ENCODE data around the gene NISCH. TPM values are rescaled to one million over a fixed set of nuclear protein-coding genes. Genes with fewer than 3 reads are reported as not detected.

NISCH gene
- total RNA-seq, result 44.3 TPM
- long read RNA-seq, full-length matches to known transcripts, result 27 of 75 reads
- long read RNA-seq, partial matches to known transcripts, result 38 of 75 reads
- long read RNA-seq, other reads (novel, unspliced or antisense), result 10 of 75 reads

GRCh38 chr3:52455283-52456168 is at the start of gene NISCH:
TSS of gene NISCH (plus strand) at chr3:52455604. CDS start at chr3:52455642, 38 bp downstream.
- H3K4me1 ChIP-seq, result peaks cover 45% of the 10 kb centered on the region
- TF ChIP-seq, protein P1, sequence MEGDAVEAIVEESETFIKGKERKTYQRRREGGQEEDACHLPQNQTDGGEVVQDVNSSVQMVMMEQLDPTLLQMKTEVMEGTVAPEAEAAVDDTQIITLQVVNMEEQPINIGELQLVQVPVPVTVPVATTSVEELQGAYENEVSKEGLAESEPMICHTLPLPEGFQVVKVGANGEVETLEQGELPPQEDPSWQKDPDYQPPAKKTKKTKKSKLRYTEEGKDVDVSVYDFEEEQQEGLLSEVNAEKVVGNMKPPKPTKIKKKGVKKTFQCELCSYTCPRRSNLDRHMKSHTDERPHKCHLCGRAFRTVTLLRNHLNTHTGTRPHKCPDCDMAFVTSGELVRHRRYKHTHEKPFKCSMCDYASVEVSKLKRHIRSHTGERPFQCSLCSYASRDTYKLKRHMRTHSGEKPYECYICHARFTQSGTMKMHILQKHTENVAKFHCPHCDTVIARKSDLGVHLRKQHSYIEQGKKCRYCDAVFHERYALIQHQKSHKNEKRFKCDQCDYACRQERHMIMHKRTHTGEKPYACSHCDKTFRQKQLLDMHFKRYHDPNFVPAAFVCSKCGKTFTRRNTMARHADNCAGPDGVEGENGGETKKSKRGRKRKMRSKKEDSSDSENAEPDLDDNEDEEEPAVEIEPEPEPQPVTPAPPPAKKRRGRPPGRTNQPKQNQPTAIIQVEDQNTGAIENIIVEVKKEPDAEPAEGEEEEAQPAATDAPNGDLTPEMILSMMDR (IDR thresholded peaks at IDR 0.05; ENCODE audit: borderline replicate concordance), result no peak
- peaks cover 46% of the 10 kb centered on the region for H3K36me3 ChIP-seq
- H3K27me3 ChIP-seq (ENCODE audit: low read depth), result no peaks in the 10 kb centered on the region
- DNase-seq, result peak; percentile 93
- no peaks in the 10 kb centered on the region for H3K9me3 ChIP-seq (replicated peaks)
- intact Hi-C loops (cut with micrococcal nuclease), result no loop called here
- peak within 1 kb of the TSS; percentile 97 for H3K27ac ChIP-seq (replicated peaks)
- H3K4me3 ChIP-seq, result peak within 1 kb of the TSS; percentile 86

DNA sequence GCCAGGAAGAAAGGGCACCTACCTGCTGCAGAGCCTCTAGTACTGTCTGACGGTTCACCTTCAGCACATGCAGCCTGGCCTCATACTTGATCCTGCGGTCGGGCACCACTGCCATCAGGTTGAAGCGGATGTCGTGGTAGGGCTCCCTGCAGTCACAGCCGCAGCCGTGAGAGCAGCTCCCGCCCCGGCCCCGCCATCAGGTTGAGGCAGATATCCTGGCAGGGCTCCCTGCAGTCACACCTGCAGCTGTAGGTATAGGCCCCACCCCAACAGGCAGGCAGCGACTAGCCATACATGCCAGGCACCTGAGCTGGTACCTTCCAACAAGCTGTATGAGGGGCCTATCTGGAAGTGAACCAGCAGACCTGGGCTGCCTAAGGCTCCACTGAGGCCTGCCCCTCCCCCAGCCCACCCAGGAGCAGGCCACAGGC is 49.2 kb upstream of the NISCH start:
- intact Hi-C loops (cut with micrococcal nuclease), result no loop called here
- DNase-seq, result peak; percentile 12
- Histone ChIP-seq H3K36me3 (peaks cover 73% of the 10 kb centered on the region), H3K9me3 (replicated peaks) (no peaks in the 10 kb centered on the region), H3K27ac (replicated peaks) (no peak overlapping the region), H3K4me3 (no peak overlapping the region), H3K4me1 (peaks cover 39% of the 10 kb centered on the region), H3K27me3 (ENCODE audit: low read depth) (no peaks in the 10 kb centered on the region)
- TF ChIP-seq, protein P1 (IDR thresholded peaks at IDR 0.05; ENCODE audit: borderline replicate concordance), result no peak

GRCh38 chr3:52406791-52407510 is 48.5 kb upstream of the NISCH start:
- no peak overlapping the region for H3K27ac ChIP-seq (replicated peaks)
- intact Hi-C loops (cut with micrococcal nuclease), result no loop called here

DNA sequence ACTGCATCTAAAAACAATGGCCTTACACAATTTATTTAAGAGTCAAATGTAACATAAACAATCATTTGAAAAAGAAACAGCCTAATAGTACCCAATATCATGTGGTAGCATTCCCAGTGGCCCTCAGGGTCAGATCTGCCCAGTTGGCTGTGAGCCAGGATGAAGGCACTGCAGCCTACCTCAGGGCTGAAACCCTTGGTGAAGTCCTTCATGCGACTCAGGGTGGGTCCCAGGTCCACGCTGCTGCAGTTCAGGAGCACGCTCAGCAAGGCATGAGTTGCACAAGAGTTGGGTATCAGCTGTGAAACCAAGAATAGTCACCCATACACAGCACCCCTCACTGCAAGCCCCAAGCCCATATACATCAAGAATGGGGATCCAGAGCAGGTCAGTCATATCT is 47.6 kb upstream of the NISCH start:
- intact Hi-C loops (cut with micrococcal nuclease), result no loop called here
- no peaks in the 10 kb centered on the region for H3K9me3 ChIP-seq (replicated peaks)
- H3K27ac ChIP-seq (replicated peaks), result no peak overlapping the region
- H3K27me3 ChIP-seq (ENCODE audit: low read depth), result no peaks in the 10 kb centered on the region
- DNase-seq, result peak; percentile 11
- H3K4me3 ChIP-seq, result no peak overlapping the region
- H3K36me3 ChIP-seq, result peaks cover 57% of the 10 kb centered on the region
- H3K4me1 ChIP-seq, result peaks cover 54% of the 10 kb centered on the region
- TF ChIP-seq, protein P1 (IDR thresholded peaks at IDR 0.05; ENCODE audit: borderline replicate concordance), result no peak

More at GRCh38 chr3:52406791-52407510, 48.5 kb upstream of the NISCH start:
- peaks cover 46% of the 10 kb centered on the region for H3K4me1 ChIP-seq
- no peaks in the 10 kb centered on the region for H3K27me3 ChIP-seq (ENCODE audit: low read depth)
- peaks cover 66% of the 10 kb centered on the region for H3K36me3 ChIP-seq
- TF ChIP-seq, protein P1 (IDR thresholded peaks at IDR 0.05; ENCODE audit: borderline replicate concordance), result no peak
- no peaks in the 10 kb centered on the region for H3K9me3 ChIP-seq (replicated peaks)
- DNase-seq, result peak; percentile 12
- no peak overlapping the region for H3K4me3 ChIP-seq

DNA sequence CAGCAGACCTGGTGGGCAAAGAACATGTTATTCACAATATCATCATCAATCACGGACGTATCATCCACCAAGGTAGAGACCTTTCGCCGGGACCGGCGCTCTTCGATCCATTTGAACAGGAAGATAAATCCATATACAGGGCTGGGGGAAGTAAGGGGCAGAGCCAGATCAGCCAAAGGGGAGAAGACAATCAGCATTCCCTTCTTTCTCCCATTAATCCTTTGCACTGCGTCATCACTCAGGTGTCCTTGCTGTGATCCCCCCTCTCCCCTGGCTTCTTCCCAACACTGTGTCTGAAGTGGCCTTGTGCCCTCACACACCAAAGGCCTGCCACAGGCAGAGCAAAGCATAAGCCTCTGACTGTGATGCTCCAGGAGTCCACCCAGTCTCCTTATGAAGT is 46.9 kb upstream of the NISCH start:
- intact Hi-C loops (cut with micrococcal nuclease), result no loop called here
- TF ChIP-seq, protein P1 (IDR thresholded peaks at IDR 0.05; ENCODE audit: borderline replicate concordance), result no peak
- Histone ChIP-seq H3K4me1 (peaks cover 61% of the 10 kb centered on the region), H3K9me3 (replicated peaks) (no peaks in the 10 kb centered on the region), H3K4me3 (peak overlapping the region; percentile 76), H3K27ac (replicated peaks) (no peak overlapping the region), H3K36me3 (peaks cover 50% of the 10 kb centered on the region), H3K27me3 (ENCODE audit: low read depth) (no peaks in the 10 kb centered on the region)
- DNase-seq, result peak; percentile 3
